ENCODE results near the gene ELMOD3. TPM values are rescaled to one million over a fixed set of nuclear protein-coding genes. Genes with fewer than 3 reads are reported as not detected.
A peak's percentile ranks its signal among the peaks of the same experiment; 100 is the strongest.

Gene ELMOD3
- total and polyA plus RNA-seq, 9 of the 15 experiments (the other 6 are each of a cell fraction or from before 2014, with no cell fraction given) = 2.7 to 18.7 (median 11.6) TPM

DNA sequence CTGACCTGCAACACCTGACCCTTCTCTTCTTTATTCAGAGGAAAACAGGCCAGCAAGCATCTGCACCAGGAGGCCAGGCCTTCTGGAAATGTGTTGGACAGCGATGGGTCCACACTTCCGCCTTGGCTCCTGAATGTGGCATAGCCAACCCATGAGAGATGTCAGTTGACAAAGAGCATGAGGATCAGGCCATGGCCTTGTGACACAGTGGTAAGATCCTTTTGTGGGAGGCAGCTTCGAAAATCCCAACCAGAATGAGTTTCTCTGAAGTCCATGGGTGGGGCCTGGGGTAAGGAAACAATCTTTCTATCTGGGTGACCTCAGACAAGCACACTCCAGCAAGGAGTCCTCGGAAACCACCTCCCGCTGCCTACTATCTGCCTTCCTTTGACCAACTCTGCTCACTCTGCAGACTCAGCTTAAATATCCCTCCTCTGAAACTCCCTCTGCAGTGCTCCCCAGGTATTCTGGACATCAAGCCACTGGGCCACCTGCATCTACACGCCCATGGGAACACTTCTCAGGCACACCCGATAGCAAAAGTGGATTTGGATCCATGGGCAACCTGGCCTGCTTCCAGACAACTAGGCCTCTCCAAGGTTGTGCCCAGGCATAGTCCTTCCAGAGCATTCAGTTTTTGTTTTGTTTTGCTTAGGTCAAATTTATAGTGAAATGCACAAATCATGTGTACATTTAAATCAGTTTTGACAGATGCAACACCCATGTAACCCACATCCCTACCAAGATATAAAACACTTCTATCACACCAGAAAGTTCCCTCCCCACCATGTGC, 60.4 kb downstream of the ELMOD3 start (continued):
- TF ChIP-seq, protein P1, sequence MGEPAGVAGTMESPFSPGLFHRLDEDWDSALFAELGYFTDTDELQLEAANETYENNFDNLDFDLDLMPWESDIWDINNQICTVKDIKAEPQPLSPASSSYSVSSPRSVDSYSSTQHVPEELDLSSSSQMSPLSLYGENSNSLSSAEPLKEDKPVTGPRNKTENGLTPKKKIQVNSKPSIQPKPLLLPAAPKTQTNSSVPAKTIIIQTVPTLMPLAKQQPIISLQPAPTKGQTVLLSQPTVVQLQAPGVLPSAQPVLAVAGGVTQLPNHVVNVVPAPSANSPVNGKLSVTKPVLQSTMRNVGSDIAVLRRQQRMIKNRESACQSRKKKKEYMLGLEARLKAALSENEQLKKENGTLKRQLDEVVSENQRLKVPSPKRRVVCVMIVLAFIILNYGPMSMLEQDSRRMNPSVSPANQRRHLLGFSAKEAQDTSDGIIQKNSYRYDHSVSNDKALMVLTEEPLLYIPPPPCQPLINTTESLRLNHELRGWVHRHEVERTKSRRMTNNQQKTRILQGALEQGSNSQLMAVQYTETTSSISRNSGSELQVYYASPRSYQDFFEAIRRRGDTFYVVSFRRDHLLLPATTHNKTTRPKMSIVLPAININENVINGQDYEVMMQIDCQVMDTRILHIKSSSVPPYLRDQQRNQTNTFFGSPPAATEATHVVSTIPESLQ (CRISPR knock-in tag; IDR thresholded peaks at IDR 0.05) = 0 out of 2 replicates have a peak, but pooled peaks have one; percentile 9
- TF ChIP-seq, protein P2, sequence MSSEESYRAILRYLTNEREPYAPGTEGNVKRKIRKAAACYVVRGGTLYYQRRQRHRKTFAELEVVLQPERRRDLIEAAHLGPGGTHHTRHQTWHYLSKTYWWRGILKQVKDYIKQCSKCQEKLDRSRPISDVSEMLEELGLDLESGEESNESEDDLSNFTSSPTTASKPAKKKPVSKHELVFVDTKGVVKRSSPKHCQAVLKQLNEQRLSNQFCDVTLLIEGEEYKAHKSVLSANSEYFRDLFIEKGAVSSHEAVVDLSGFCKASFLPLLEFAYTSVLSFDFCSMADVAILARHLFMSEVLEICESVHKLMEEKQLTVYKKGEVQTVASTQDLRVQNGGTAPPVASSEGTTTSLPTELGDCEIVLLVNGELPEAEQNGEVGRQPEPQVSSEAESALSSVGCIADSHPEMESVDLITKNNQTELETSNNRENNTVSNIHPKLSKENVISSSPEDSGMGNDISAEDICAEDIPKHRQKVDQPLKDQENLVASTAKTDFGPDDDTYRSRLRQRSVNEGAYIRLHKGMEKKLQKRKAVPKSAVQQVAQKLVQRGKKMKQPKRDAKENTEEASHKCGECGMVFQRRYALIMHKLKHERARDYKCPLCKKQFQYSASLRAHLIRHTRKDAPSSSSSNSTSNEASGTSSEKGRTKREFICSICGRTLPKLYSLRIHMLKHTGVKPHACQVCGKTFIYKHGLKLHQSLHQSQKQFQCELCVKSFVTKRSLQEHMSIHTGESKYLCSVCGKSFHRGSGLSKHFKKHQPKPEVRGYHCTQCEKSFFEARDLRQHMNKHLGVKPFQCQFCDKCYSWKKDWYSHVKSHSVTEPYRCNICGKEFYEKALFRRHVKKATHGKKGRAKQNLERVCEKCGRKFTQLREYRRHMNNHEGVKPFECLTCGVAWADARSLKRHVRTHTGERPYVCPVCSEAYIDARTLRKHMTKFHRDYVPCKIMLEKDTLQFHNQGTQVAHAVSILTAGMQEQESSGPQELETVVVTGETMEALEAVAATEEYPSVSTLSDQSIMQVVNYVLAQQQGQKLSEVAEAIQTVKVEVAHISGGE (CRISPR knock-in tag; IDR thresholded peaks at IDR 0.05) = peak in 1 of 3 experiments; percentile 41; a peak in 1 of 6 replicates
- no peak for TF ChIP-seq LCOR (CRISPR knock-in tag; IDR thresholded peaks at IDR 0.05)
- no peak for TF ChIP-seq ETV6 (IDR thresholded peaks at IDR 0.05; ENCODE audit: borderline replicate concordance in 1 of 2, low read depth in 2 of 2, low read length in 1 of 2)
- no peak for TF ChIP-seq ETV6 (CRISPR knock-in tag; IDR thresholded peaks at IDR 0.05; ENCODE audit: borderline replicate concordance)
- no peak for TF ChIP-seq SPI1 (IDR thresholded peaks at IDR 0.05; ENCODE audit: borderline replicate concordance, low read depth, low read length)
- peak; percentile 70 for TF ChIP-seq MAFG (tag; conservative IDR thresholded peaks at IDR 0.05)
- TF ChIP-seq, protein P3, sequence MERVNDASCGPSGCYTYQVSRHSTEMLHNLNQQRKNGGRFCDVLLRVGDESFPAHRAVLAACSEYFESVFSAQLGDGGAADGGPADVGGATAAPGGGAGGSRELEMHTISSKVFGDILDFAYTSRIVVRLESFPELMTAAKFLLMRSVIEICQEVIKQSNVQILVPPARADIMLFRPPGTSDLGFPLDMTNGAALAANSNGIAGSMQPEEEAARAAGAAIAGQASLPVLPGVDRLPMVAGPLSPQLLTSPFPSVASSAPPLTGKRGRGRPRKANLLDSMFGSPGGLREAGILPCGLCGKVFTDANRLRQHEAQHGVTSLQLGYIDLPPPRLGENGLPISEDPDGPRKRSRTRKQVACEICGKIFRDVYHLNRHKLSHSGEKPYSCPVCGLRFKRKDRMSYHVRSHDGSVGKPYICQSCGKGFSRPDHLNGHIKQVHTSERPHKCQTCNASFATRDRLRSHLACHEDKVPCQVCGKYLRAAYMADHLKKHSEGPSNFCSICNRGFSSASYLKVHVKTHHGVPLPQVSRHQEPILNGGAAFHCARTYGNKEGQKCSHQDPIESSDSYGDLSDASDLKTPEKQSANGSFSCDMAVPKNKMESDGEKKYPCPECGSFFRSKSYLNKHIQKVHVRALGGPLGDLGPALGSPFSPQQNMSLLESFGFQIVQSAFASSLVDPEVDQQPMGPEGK (CRISPR knock-in tag; IDR thresholded peaks at IDR 0.05; ENCODE audit: borderline replicate concordance) = no peak
- no peak for TF ChIP-seq ZNF408 (CRISPR knock-in tag; IDR thresholded peaks at IDR 0.05; ENCODE audit: low read depth)
- TF ChIP-seq L3MBTL2 (IDR thresholded peaks at IDR 0.05) = peak; percentile 70
- no peak for TF ChIP-seq PRMT5 (CRISPR knock-in tag; IDR thresholded peaks at IDR 0.05)
- TF ChIP-seq CREBBP (IDR thresholded peaks at IDR 0.05; ENCODE audit: low read depth, low read length) = no peak
- TF ChIP-seq ZNF316 (IDR thresholded peaks at IDR 0.05) = peak; percentile 93
- no peak for TF ChIP-seq SP1 (CRISPR knock-in tag; IDR thresholded peaks at IDR 0.05)
- TF ChIP-seq, protein P4, sequence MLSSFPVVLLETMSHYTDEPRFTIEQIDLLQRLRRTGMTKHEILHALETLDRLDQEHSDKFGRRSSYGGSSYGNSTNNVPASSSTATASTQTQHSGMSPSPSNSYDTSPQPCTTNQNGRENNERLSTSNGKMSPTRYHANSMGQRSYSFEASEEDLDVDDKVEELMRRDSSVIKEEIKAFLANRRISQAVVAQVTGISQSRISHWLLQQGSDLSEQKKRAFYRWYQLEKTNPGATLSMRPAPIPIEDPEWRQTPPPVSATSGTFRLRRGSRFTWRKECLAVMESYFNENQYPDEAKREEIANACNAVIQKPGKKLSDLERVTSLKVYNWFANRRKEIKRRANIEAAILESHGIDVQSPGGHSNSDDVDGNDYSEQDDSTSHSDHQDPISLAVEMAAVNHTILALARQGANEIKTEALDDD (IDR thresholded peaks at IDR 0.05) = peak; percentile 70
- no peak; the same call in 1 of the 2 replicates for TF ChIP-seq ZNF584 (CRISPR knock-in tag; IDR thresholded peaks at IDR 0.05; ENCODE audit: low read depth)
- TF ChIP-seq, protein P5, sequence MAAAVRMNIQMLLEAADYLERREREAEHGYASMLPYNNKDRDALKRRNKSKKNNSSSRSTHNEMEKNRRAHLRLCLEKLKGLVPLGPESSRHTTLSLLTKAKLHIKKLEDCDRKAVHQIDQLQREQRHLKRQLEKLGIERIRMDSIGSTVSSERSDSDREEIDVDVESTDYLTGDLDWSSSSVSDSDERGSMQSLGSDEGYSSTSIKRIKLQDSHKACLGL (CRISPR knock-in tag; IDR thresholded peaks at IDR 0.05; ENCODE audit: borderline replicate concordance, poor library complexity, severe bottlenecking) = no peak

Measured in K562 (cell line).